ENCODE measurements around the gene CLDN17.

The CLDN17 gene

GRCh38 chr21:30129246-30129645 is 37.4 kb downstream of the CLDN17 start:
- TF ChIP-seq, protein P1, sequence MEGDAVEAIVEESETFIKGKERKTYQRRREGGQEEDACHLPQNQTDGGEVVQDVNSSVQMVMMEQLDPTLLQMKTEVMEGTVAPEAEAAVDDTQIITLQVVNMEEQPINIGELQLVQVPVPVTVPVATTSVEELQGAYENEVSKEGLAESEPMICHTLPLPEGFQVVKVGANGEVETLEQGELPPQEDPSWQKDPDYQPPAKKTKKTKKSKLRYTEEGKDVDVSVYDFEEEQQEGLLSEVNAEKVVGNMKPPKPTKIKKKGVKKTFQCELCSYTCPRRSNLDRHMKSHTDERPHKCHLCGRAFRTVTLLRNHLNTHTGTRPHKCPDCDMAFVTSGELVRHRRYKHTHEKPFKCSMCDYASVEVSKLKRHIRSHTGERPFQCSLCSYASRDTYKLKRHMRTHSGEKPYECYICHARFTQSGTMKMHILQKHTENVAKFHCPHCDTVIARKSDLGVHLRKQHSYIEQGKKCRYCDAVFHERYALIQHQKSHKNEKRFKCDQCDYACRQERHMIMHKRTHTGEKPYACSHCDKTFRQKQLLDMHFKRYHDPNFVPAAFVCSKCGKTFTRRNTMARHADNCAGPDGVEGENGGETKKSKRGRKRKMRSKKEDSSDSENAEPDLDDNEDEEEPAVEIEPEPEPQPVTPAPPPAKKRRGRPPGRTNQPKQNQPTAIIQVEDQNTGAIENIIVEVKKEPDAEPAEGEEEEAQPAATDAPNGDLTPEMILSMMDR (IDR thresholded peaks at IDR 0.05; ENCODE audit: poor library complexity, severe bottlenecking) = no peak
- ATAC-seq (ENCODE audit: low read depth) (no peak), DNase-seq (ENCODE audit: low spot score) (no peak)
- Histone ChIP-seq H3K9me3 (ENCODE audit: severe bottlenecking) (no peaks in the 10 kb centered on the region), H3K4me1 (ENCODE audit: insufficient read depth, poor library complexity, severe bottlenecking) (peaks cover 18% of the 10 kb centered on the region), H3K4me3 (ENCODE audit: severe bottlenecking) (no peak overlapping the region), H3K27me3 (ENCODE audit: insufficient read depth, poor library complexity, severe bottlenecking) (no peaks in the 10 kb centered on the region), H3K36me3 (ENCODE audit: low read depth) (no peaks in the 10 kb centered on the region), H3K27ac (ENCODE audit: poor library complexity, severe bottlenecking) (no peak overlapping the region)

DNA sequence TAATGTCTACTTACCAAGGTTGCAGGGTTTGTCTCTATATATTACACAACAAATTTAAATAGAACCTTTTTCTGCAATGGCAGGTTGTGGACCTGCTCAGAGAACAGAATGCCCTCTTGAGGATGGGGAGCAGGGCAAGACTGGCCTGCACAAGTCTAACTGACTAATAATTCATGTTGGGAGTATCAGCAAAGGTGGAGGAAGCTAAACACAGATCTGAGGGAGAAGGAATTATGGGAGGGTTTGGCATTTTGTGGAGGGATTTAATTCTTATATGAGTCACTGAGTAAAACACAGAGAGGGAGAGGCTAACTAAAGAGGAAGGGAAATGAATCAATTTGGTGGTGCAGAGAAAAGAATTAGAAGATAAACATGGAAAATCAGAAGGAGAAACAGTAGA is 40.0 kb downstream of the CLDN17 start:
- peak overlapping the region; percentile 73 for H3K27ac ChIP-seq (ENCODE audit: poor library complexity, severe bottlenecking)
- no peaks in the 10 kb centered on the region for H3K36me3 ChIP-seq (ENCODE audit: low read depth)
- no peak overlapping the region for H3K4me3 ChIP-seq (ENCODE audit: severe bottlenecking)
- no peaks in the 10 kb centered on the region for H3K27me3 ChIP-seq (ENCODE audit: insufficient read depth, poor library complexity, severe bottlenecking)
- DNase-seq (ENCODE audit: low spot score) (no peak), ATAC-seq (ENCODE audit: low read depth) (peak; percentile 97)
- peaks cover 18% of the 10 kb centered on the region for H3K4me1 ChIP-seq (ENCODE audit: insufficient read depth, poor library complexity, severe bottlenecking)
- TF ChIP-seq, protein P1 (IDR thresholded peaks at IDR 0.05; ENCODE audit: poor library complexity, severe bottlenecking) = peak; percentile 12
- no peaks in the 10 kb centered on the region for H3K9me3 ChIP-seq (ENCODE audit: severe bottlenecking)

DNA sequence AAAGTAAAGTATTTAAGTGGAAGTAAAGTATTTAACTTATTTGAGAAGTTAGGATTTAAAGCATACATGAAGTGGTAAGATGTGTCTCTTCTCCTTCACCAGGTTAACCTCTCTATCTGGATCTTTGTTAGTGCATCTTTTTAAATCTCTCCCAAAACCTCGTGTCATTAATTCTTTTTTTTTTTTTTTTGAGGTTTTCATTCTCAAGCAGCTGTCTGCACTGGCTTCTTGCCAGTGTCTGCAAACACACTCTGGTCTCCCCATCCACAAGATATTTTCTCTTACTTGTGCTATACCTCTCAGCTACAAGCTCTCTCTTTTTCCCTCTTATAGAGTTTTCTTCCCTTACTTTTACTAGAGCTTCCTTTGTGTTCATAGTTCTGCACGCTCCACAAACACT is 49.0 kb downstream of the CLDN17 start:
- Histone ChIP-seq H3K4me3 (ENCODE audit: severe bottlenecking) (no peak overlapping the region), H3K27ac (ENCODE audit: poor library complexity, severe bottlenecking) (no peak overlapping the region), H3K36me3 (ENCODE audit: low read depth) (no peaks in the 10 kb centered on the region), H3K27me3 (ENCODE audit: insufficient read depth, poor library complexity, severe bottlenecking) (no peaks in the 10 kb centered on the region), H3K9me3 (ENCODE audit: severe bottlenecking) (no peaks in the 10 kb centered on the region), H3K4me1 (ENCODE audit: insufficient read depth, poor library complexity, severe bottlenecking) (no peaks in the 10 kb centered on the region)
- TF ChIP-seq, protein P1 (IDR thresholded peaks at IDR 0.05; ENCODE audit: poor library complexity, severe bottlenecking) = no peak
- ATAC-seq (ENCODE audit: low read depth) = no peak
- no peak for DNase-seq (ENCODE audit: low spot score)

GRCh38 chr21:30116479-30116878 is 50.1 kb downstream of the CLDN17 start:
- no peak overlapping the region for H3K27ac ChIP-seq (ENCODE audit: poor library complexity, severe bottlenecking)
- no peaks in the 10 kb centered on the region for H3K27me3 ChIP-seq (ENCODE audit: insufficient read depth, poor library complexity, severe bottlenecking)
- TF ChIP-seq, protein P1 (IDR thresholded peaks at IDR 0.05; ENCODE audit: poor library complexity, severe bottlenecking) = no peak
- no peaks in the 10 kb centered on the region for H3K36me3 ChIP-seq (ENCODE audit: low read depth)
- ATAC-seq (ENCODE audit: low read depth) (no peak), DNase-seq (ENCODE audit: low spot score) (no peak)
- H3K4me1 ChIP-seq (ENCODE audit: insufficient read depth, poor library complexity, severe bottlenecking) = no peaks in the 10 kb centered on the region
- no peak overlapping the region for H3K4me3 ChIP-seq (ENCODE audit: severe bottlenecking)
- no peaks in the 10 kb centered on the region for H3K9me3 ChIP-seq (ENCODE audit: severe bottlenecking)

All from RWPE2 (cell line).